Heart left ventricle (tissue), 13 donors: Measurements from ENCODE around the gene RSU1.

Experiments
- CTCF ChIP-seq, 12 donors: fragments of 200-600 bp; sonication (generic) in 4 of 12; IDR thresholded peaks; one replicate each; pipeline versions ENCODE4 v1.5.0 to v1.8.0; 2018 to 2022; ENCODE audit warnings: antibody characterized with exemption in 12 of 12, mild to moderate bottlenecking in 5 of 12
- POLR2A ChIP-seq, 2 donors: fragments of 450-650 bp; IDR thresholded peaks; one replicate each; pipeline ENCODE4 v1.6.1; 2017; ENCODE audit warnings: antibody characterized with exemption in 2 of 2, mild to moderate bottlenecking in 2 of 2, moderate library complexity in 2 of 2
- donor health status: ischemic (EF 13 %, LVEDD 7.1; RV severe dilation, severe dysfunction).
- donor health status: DM: no; HTN: yes; CAD: no.
- donor health status: DM: no; HTN: no; CAD: no.
- donor health status: ischemic (EF 25% LVEDD 6.9; RV normal size, moderate dysfunction).
- donor health status: ischemic (EF 25% LVEDD 5.7; RV mildly dilated, moderate dysfunction).
- donor health status: ischemic (EF 35%, LVEDD 5.7; RV mildly dilated, moderate dysfunction).
- donor health status: nonischemic (EF 11% LVEDD 7.7; RV severe dilation, severe dysfunction).
- donor health status: DM: yes; HTN: yes; CAD: no.
- donor health status: PGD.
- donor health status: ischemic (EF 29% LVEDD 5.4; RV normal size, mild dysfunction).
- donor health status: nonischemic (EF 23%, LVEDD 6.1; RV moderate dilation, normal function).

GRCh38 chr10:16856092-16856491, 38.9 kb upstream of the RSU1 start:
- TF ChIP-seq CTCF (IDR thresholded peaks at IDR 0.05) (no peak), POLR2A (IDR thresholded peaks at IDR 0.05) (no peak)
